SKM-1 (cell line): ENCODE data around the gene CTSS.
"Not testable (repeated sequence)": the region's sequence is repeated elsewhere in the genome, so short reads cannot be mapped to it uniquely, and the experiment has no call there.

Experiments used
- DNase-seq: peaks from one replicate; lab custom pipeline; 2025; ENCODE audit not compliant: unreplicated experiment; lab: John Stamatoyannopoulos, UW

CTSS gene

DNA sequence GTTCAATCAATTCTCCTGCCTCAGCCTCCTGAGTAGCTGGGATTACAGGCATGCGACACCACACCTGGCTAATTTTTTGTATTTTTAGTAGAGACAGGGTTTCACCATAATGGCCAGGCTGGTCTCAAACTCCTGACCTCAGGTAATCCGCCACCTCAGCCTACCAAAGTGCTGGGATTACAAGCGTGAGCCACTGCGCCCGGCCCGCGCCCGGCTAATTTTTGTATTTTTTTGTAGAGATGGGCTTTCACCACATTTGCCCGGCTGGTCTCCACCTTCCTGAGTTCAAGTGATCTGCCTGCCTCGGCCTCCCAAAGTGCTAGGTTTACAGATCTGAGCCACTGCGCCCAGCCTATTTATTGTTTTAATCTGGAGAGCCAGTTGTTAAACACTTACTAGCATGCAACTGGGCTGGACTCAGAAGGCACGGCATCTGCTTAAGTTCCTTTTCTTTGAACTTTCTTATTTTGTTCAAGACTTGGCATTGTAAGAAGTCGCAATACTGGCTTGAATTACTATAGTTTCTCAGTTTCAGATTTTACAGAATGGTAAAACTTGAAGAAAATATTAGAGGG, 10.4 kb upstream of the CTSS start:
- DNase-seq, result not testable (repeated sequence)

- DNase-seq, result no peak
These were observed 9.7 kb upstream of the CTSS start for GRCh38 chr1:150775276-150775675.

GRCh38 chr1:150772326-150772725, 6.7 kb upstream of the CTSS start:
- DNase-seq, result no peak

DNA sequence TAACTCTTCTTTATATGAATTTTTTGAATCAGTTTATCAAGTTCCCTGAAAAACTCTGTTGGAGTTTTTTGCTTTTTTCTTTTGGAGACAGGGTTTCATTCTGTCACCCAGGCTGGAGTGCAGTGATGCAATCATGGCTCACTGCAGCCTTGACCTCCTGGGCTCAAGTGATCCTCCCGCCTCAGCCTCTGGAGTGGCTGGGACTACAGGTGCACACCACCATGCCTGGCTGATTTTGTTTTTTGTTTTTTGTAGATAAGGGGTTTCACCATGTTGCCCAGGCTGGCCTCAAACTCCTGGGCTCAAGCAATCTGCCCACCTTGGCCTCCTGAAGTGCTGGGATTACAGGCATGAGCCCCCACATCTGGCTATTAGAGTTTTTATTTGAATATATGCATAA, 2.1 kb upstream of the CTSS start:
- not testable (repeated sequence) for DNase-seq

GRCh38 chr1:150765977-150766301, 361 bp upstream of the CTSS start:
- not testable (repeated sequence) for DNase-seq

DNA sequence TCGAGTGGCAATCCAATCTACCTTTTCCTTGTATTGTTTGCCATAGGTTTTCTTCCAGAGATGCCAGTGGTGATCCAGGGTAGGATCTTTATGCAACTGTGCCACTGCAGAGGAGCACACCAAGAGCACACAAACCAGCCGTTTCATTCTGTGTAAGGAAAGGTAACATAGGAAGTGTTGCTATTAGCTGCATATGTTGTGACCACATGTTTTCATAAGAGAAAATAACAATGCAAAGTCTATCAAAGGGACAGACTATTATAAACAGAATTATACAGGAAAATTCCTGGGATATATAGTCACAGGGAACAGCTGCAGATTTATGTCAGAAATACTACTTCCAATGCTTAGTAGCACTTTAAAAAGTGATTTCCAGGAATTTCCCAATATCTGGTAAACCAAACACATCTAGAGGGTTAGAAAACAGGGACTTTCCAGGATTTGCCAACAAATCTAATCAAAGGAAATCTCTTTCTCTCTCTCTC, 919 bp downstream of the CTSS start:
- no peak for DNase-seq

DNA sequence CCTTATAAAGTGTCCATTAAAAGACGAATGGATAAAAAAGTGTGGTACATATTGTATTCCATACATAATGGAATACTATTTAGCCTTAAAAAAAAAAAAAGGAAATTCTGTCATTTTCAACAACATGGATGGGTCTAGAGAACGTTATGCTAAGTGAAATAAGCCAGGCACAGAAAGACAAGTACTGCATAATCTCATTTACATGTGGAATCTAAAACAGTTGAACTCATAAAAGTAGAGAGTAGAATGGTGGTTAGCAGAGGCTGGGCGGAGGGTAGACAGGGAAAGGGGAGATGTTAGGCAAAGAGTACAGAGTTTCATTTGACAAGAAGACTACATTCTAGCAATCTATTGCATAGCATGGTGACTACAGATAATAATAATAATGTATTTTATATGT, 2.6 kb downstream of the CTSS start:
- no peak for DNase-seq

GRCh38 chr1:150762552-150762951, 3.0 kb downstream of the CTSS start:
- no peak for DNase-seq

DNA sequence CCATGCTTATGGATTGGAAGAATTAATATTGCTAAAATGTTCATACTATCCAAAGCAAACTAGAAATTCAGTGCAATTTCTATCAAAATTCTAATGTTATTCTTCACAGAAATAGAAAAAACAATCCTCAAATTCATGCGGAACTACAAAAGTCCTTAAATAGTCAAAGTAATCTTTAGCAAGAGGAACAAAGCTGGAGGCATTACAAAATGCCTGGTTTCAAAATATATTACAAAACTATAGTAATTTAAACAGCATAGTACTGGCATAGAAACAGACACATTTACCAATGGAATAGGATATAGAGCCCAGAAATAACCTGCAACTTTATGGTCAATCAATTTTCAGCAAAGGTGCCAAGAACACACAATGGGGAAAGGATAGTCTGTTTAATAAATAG, 3.8 kb downstream of the CTSS start:
- no peak for DNase-seq

DNA sequence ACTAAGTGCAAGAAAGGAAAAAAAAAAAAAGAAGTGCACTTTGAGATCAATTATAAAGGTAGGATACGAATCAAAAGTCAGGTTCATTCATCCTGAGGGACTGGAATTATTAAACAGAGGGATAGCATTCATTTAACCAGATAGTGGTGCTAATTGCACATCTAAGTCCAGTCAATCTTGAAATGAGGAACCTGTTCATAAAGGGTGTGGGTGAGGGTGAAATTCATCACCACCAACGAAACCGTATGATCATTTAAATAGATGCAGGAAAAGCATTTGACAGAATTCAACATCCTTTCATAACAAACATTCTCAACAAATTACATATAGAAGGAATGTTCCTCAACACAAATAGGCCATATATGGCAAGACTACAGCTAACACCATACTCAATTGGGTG, 5.6 kb downstream of the CTSS start:
- no peak for DNase-seq

DNA sequence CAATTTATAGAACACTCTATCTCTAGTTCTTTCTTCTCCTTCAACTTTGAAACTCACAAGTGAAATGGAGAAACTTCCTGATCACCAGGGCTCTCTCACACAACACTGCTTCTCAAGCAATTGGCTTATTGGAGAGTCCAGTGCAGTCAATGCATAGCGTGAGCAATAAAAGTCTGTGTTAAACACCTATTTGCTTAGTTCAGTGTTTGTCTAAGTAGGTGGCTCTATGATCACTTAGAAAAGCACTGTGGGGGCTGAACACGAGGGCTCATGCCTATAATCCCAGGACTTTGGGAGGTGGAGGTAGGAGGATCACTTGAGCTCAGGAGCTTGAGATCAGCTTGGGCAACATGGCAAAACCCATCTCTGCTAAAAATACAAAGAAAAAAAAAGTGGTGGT, 12.2 kb downstream of the CTSS start:
- no peak for DNase-seq

- no peak for DNase-seq
These were observed 14.1 kb downstream of the CTSS start for GRCh38 chr1:150751443-150751842.

DNA sequence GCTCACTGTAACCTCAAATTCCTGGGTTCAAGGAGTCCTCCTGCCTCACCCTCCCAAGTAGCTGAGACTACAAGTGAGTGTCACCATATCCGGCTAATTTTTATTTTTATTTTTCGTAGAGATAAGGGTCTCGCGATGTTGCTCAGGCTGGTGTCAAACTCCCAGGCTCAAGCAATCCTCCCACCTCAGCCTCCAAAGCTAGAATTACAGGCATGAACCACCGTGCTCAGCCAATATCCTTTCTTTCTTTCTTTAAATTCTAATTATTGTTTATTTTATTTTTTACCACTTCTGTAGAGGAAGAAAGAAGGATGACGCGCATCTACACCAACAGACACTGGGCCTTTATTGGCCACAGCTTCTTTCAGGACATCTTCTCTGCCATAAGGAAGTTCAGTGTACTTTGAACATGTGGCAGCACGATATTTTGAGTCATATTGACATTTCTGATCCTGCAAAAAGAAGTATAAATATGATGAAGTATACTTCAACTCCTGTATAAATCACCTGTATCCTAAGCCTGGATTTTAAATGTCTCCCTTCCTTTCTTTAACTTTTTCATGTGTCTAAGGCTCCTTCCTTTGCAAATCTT, 15.8 kb downstream of the CTSS start:
- DNase-seq, result no peak

DNA sequence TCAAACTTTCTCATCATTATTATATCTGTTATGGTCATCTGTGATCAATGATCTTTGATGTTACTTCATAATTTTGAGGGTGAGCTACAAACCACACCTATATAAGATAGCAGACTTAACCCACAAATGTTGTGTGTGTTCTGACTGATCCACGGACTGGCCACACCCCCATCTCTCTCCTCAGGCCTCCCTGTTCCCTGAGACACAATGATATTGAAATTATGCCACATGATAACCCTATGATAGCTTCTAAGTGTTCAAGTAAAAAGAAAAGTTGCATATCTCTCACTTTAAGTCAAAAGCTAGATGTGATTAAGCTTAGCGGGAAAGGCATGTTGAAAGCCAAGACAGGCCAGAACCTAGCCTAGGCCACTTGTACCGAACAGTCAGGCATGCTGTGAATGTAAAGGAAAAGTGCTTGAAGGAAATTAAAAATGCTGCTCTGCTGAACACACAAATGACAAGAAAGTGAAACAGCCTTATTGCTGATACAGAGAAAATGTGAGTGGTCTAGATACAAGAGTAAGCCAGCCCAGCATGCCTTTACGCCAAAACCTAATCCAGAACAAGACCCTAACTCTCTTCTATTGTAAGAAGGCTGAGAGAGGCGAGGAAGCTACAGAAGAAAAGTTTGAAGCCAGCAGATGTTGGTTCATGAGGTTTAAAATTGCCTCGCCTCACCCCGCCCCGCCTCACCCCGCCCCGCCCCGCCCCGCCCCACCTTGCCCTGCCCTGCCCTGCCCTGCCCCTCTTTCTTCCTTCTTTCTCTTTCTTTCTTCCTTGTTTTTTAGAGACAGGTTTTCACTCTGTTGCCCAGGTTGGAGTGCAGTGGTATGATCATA, 16.5 kb downstream of the CTSS start:
- DNase-seq, result no peak

- peak; percentile 25 for DNase-seq
These were observed 35.4 kb downstream of the CTSS start for GRCh38 chr1:150730130-150730721.

DNA sequence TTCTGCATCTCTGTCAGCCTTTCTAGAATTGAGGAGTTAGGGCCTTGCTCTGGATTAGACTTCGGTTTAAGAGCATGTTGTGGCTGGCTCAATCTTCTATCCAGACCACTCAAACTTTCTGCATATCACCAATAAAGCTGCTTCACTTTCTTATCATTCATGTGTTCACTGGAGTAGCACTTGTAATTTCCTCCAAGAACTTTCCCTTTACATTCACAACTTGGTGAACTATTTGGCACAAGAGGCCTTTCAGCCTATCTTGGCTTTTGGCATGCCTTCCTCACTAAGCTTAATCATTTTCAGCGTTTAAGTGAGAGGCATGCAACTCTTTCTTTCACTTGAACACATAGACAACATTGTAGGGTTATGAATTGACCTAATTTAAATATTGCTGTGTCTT, 41.2 kb downstream of the CTSS start:
- no peak for DNase-seq

GRCh38 chr1:150720703-150721102, 44.9 kb downstream of the CTSS start, which contains the start of gene HORMAD1:
Gene HORMAD1 (minus strand): TSS chr1:150720895. CDS start chr1:150719505, 1,390 bp downstream.
- DNase-seq, result no peak

DNA sequence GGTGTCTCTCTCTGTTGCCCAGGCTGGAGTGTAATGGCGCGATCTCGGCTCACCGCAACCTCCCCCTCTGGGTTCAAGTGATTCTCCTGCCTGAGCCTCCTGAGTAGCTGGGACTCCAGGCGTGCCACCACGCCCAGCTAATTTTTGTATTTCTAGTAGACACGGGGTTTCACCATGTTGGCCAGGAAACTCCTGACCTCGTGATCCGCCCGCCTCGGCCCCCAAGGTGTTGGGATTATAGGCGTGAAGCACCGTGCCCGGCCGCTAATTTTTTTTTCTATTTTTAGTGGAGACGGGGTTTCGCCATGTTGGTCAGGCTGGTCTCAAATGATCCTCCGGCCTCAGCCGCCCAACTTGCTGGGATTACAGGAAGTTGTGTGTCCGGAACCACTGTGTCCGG, 45.5 kb downstream of the CTSS start:
- no peak for DNase-seq

DNA sequence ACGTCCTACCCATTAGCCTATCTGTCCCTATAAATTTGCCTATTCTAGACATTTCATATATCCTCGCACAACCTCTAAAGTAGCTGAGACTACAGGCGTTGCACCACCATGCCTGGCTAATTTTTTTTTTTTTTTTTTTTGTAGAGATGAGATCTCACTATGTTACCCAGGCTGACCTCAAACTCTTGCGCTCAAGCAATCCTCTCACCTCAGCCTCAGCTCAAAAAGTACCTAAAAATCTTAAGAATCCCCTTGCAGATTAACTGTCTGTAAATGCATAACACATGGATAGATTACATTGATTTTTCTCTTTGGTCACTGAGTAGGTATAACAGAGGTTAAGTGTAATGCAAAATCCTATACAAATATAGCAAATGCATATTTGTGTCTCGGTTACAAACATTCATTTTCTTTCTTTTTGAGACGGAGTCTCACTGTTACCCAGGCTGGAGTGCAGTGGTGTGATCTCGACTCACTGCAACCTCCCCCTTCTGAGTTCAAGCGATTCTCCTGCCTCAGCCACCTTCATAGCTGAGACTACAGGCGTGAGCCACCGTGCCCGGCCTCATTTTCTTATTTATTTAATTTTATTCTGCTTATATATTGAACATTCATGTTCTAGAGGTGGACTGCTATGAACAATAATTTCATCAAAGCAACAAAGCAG, 47.2 kb downstream of the CTSS start:
- DNase-seq, result no peak

DNA sequence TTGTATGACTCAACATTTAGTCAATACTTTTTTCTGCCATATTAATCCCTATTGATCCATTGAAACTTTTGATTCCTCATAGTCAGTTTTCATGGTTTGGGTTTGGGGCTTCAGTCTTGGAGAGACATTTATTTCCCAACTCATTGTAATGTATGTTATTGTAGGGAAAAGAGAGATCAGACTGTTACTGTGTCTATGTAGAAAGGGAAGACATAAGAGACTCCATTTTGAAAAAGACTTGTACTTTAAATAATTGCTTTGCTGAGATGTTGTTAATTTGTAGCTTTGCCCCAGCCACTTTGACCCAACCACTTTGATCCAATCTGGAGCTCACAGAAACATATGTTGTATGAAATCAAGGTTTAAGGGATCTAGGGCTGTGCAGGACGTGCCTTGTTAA, 56.5 kb downstream of the CTSS start:
- DNase-seq, result not testable (repeated sequence)

- DNase-seq, result no peak
These were observed 57.0 kb downstream of the CTSS start for GRCh38 chr1:150708595-150708994.
